ENCODE measurements around the gene ADAM30.

- TF ChIP-seq CTCF (IDR thresholded peaks at IDR 0.05; ENCODE audit: low read depth, low read length): no peak
- no peak for TF ChIP-seq MAX (IDR thresholded peaks at IDR 0.05; ENCODE audit: low read depth, low read length)
These were observed 4.9 kb downstream of the ADAM30 start for GRCh38 chr1:119891386-119891785.

All from NB4 (cell line).